ENCODE data around the gene TENM3. TPM values are rescaled to one million over a fixed set of nuclear protein-coding genes. Genes with fewer than 3 reads are reported as not detected.

The TENM3 gene
- total RNA-seq, 4 donors from 2014 or later, result 3.4 to 9.8 (median 6.9) TPM

DNA sequence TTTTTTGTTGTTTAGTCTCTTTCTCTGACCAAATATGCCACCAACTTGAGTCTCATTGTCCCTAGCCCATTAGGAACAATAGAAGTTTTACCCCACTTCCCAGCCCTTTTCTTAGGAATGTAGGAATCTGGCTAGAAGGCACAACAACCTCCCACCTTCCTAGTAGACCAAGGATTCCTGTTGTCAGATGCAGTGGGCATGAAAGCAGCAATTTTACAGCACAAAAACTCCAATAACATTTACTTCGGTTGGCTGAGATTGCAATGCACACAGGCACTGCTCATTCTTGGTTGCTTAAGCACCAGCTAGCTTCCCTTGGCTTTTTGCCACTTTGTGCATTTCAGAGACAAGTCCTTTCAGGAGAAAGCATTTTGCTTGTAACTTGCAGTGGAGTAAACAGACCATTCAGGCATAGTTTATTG, 312.8 kb downstream of the TENM3 start:
- TF ChIP-seq POLR2AphosphoS5 (IDR thresholded peaks at IDR 0.05) (no peak), EP300 (IDR thresholded peaks at IDR 0.05; ENCODE audit: low read depth) (no peak), POLR2A (IDR thresholded peaks at IDR 0.05) (no peak)
- TF ChIP-seq, protein P1, sequence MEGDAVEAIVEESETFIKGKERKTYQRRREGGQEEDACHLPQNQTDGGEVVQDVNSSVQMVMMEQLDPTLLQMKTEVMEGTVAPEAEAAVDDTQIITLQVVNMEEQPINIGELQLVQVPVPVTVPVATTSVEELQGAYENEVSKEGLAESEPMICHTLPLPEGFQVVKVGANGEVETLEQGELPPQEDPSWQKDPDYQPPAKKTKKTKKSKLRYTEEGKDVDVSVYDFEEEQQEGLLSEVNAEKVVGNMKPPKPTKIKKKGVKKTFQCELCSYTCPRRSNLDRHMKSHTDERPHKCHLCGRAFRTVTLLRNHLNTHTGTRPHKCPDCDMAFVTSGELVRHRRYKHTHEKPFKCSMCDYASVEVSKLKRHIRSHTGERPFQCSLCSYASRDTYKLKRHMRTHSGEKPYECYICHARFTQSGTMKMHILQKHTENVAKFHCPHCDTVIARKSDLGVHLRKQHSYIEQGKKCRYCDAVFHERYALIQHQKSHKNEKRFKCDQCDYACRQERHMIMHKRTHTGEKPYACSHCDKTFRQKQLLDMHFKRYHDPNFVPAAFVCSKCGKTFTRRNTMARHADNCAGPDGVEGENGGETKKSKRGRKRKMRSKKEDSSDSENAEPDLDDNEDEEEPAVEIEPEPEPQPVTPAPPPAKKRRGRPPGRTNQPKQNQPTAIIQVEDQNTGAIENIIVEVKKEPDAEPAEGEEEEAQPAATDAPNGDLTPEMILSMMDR (IDR thresholded peaks at IDR 0.05), result no peak
- in situ Hi-C loops (cut with MboI; ENCODE audit: low pct_ligation_motif_present in 1 of 4, low pct_unique_long_range_greater_than_20kb in 1 of 4, low sequenced_read_pairs in 3 of 4) (no loop called here), intact Hi-C loops (cut with DNase I; ENCODE audit: low total_unique reads) (no loop called here)
- WGBS, 2 donors (ENCODE audit: low coverage in 1 of 2), result 41 to 57% methylated on average over 1 of the region's 1 CpG
- Histone ChIP-seq H3K27ac (peak overlapping the region in 1 of 4 donors; percentile 28), H3K36me3 (no peaks in the 10 kb centered on the region), H3K4me3 (no peak overlapping the region), H3K9me3 (no peaks in the 10 kb centered on the region), H3K27me3 (no peaks in the 10 kb centered on the region), H3K4me1 (no peaks in the 10 kb centered on the region)
- no peak for DNase-seq

DNA sequence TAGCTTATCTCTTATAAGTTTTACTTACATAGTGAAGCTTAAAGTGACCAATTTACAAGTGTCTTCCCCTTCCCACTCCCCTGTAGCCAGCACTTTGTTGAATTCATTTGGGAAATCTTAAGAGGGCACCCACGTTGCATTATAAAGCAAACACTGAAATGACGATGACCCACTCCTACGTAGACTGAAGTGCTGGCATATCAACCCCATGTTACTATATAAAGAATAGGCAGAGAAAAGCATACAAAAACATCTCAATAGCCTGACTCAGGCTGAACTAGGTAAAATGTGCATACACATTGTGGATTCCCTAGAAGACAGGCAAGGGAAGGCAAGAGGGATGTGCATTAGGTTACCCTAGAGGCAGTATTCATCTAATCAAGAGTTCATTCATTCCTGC, 313.4 kb downstream of the TENM3 start:
- in situ Hi-C loops (cut with MboI; ENCODE audit: low pct_ligation_motif_present in 1 of 4, low pct_unique_long_range_greater_than_20kb in 1 of 4, low sequenced_read_pairs in 3 of 4), result no loop called here
- DNase-seq, result no peak

DNA sequence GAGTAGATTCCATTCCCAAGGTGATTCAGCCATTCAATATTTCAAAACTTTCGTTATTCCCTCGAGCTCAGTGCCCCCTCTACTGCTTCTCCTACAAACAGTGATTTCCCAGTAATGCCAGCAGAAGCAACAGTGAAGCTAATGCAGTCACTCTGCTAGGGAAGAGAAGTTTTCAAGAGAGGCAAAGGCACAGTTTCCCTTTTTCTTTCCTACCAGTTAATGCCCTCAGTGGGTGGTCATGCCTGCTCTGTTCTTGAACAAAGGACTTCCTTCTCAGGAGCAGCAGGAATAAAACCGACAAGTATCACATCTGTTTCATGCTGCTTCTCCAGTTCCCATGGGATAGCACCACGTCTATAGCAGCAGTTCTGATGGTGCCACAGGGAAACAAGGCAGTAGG, 317.2 kb downstream of the TENM3 start:
- 73 to 75% methylated on average over 4 of the region's 4 CpGs for WGBS, 2 donors (ENCODE audit: low coverage in 1 of 2)
- Histone ChIP-seq H3K36me3 (no peaks in the 10 kb centered on the region), H3K9me3 (no peaks in the 10 kb centered on the region), H3K27ac (no peak overlapping the region), H3K4me1 (no peaks in the 10 kb centered on the region), H3K4me3 (no peak overlapping the region), H3K27me3 (no peaks in the 10 kb centered on the region)
- intact Hi-C loops (cut with DNase I; ENCODE audit: low total_unique reads), result no loop called here
- DNase-seq, result no peak
- in situ Hi-C loops (cut with MboI; ENCODE audit: low pct_ligation_motif_present in 1 of 4, low pct_unique_long_range_greater_than_20kb in 1 of 4, low sequenced_read_pairs in 3 of 4), result no loop called here
- no peak for TF ChIP-seq POLR2AphosphoS5 (IDR thresholded peaks at IDR 0.05)
- no peak for TF ChIP-seq POLR2A (IDR thresholded peaks at IDR 0.05)
- TF ChIP-seq, protein P1 (IDR thresholded peaks at IDR 0.05), result no peak
- TF ChIP-seq EP300 (IDR thresholded peaks at IDR 0.05; ENCODE audit: low read depth), result no peak

More for the DNA sequence above, 313.4 kb downstream of the TENM3 start:
- Histone ChIP-seq H3K4me3 (no peak overlapping the region), H3K27ac (no peak overlapping the region), H3K36me3 (no peaks in the 10 kb centered on the region), H3K4me1 (no peaks in the 10 kb centered on the region), H3K9me3 (no peaks in the 10 kb centered on the region), H3K27me3 (no peaks in the 10 kb centered on the region)
- WGBS, 2 donors (ENCODE audit: low coverage in 1 of 2), result 50 to 59% methylated on average over 3 of the region's 3 CpGs
- no peak for TF ChIP-seq POLR2A (IDR thresholded peaks at IDR 0.05)
- no peak for TF ChIP-seq POLR2AphosphoS5 (IDR thresholded peaks at IDR 0.05)
- TF ChIP-seq EP300 (IDR thresholded peaks at IDR 0.05; ENCODE audit: low read depth), result no peak
- TF ChIP-seq, protein P1 (IDR thresholded peaks at IDR 0.05), result no peak
- intact Hi-C loops (cut with DNase I; ENCODE audit: low total_unique reads), result no loop called here

DNA sequence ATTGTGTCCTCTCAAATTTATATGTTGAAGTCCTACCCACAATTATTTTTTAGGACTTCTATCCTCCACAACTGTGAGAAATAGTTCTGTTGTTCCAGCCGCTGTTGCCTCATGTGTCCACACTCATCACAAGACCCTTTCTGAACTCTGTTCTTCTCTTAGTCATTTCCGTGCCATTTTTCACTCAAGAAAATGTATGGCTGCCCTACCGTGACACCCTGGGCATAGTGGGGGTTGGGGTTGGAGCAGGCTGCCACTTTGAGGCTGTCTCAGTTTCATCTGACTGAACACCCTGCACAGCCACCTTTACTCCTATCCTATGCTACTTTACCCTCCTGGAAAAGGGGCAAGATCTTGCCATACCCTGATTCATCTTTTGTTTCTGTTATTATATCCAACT, 319.1 kb downstream of the TENM3 start:
- Histone ChIP-seq H3K27me3 (no peaks in the 10 kb centered on the region), H3K4me1 (no peaks in the 10 kb centered on the region), H3K27ac (no peak overlapping the region), H3K9me3 (no peaks in the 10 kb centered on the region), H3K36me3 (no peaks in the 10 kb centered on the region), H3K4me3 (no peak overlapping the region)
- in situ Hi-C loops (cut with MboI; ENCODE audit: low pct_ligation_motif_present in 1 of 4, low pct_unique_long_range_greater_than_20kb in 1 of 4, low sequenced_read_pairs in 3 of 4), result no loop called here
- no peak for DNase-seq
- 65 to 86% methylated on average over 3 of the region's 3 CpGs for WGBS, 2 donors (ENCODE audit: low coverage in 1 of 2)
- TF ChIP-seq, protein P1 (IDR thresholded peaks at IDR 0.05), result no peak
- no peak for TF ChIP-seq POLR2AphosphoS5 (IDR thresholded peaks at IDR 0.05)
- TF ChIP-seq POLR2A (IDR thresholded peaks at IDR 0.05), result no peak
- no peak for TF ChIP-seq EP300 (IDR thresholded peaks at IDR 0.05; ENCODE audit: low read depth)
- intact Hi-C loops (cut with DNase I; ENCODE audit: low total_unique reads), result no loop called here
